GM18861 (cell line): Measurements from ENCODE around the gene FGD5.

Experiments used
- ATAC-seq: cut with Tn5 transposase; IDR thresholded peaks from one replicate; pipeline ENCODE4 v1.9.1; 2021; ENCODE audit not compliant: unreplicated experiment

The FGD5 gene

DNA sequence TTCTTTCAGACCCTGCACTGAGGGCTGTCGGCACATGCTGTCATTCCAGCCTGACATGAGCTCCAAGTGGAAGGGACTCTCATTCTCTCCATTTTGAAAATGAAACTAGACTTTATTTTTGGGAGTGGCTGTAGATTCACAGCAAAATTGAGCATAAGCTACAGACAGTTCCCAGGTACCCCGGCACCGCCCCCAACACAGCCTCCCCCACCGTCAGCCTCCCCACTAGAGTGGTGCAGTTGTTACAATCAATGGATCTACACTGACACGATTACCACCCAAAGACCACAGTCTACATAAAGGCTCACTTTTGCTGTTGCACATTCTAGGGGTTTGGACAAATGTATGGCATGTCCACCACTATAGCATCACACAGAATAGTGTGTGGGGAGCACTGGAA, 29.5 kb upstream of the FGD5 start:
- ATAC-seq = no peak

DNA sequence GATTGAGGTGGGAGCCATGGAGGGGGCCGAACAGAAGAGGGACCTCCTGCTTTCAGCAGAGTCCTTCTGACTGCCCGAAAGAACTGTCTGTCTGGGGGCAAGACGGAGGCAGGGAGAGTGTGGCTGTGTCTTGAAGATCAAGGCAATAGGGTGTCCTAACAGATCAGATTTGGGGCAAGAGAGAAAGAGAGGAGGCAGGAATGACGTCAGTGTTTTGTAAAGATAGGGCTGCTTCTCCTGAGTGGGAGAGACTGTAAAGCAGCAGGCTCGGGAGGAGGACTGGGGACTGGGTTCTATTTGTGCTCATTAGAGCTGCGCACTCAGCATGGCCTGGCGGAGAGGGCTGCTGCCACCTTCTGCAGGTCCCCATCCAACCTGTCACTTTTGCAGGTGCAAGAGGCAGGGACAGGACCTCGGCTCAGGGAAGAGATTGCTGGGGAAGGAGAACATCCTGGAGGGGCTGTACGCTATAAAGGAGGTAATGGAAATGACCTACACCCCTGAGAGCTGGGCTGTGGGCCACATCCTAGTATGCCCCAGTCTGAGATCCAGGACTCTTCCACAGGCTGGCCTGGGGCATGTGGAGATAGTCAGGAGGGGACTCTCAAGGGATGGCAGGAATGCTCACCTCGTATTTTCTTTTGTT, 29.0 kb upstream of the FGD5 start:
- ATAC-seq = no peak

DNA sequence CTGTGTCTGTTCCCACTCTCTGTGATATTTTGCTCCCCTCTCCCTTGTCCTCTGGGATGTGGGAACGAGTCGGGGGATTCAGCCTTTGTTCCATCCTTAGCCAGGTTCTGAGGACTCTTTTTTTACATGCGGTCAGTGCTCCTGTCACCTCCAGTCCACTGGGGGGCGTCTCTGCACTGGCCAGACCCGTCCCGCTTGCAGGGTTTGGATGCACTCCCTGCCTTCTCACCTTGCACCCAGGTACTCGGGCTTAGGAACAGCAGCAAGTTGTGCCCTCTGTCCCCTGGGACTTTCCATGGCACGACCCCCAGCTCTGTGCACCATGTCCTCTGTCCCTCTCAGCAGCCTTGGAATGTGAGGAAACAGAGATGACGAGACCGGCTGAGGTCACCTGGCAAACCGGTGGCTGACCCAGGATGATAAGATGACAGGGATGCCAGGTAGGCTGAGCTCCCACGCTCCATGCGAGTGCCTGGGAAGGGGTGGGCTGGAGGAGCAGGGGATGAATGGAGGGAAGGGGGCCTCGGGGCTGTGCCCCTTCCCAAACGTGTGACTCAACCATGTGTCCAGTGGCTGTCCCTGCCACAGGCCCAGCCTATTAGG, 27.3 kb upstream of the FGD5 start:
- no peak for ATAC-seq

DNA sequence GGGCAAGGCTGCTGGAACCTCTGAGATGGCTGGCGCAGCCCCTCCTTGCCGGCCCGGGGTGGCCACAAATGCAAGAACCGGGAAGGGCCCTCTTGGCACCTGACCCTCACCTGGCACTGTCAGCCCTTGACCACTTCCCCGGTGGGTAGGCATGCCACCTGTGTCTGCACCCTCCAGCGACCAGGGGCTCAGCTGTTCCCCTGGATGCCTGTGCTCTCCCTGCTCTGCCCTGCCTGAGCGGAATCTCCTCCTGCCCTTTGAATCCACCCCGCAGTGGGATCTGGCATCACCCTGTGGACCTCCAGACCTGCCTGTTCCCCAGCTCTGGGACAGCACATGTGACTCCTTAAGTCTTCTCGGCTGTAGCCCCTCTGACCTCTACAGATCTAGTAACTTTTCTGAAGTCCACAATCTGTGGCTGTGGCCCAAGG, 26.1 kb upstream of the FGD5 start:
- ATAC-seq = no peak

DNA sequence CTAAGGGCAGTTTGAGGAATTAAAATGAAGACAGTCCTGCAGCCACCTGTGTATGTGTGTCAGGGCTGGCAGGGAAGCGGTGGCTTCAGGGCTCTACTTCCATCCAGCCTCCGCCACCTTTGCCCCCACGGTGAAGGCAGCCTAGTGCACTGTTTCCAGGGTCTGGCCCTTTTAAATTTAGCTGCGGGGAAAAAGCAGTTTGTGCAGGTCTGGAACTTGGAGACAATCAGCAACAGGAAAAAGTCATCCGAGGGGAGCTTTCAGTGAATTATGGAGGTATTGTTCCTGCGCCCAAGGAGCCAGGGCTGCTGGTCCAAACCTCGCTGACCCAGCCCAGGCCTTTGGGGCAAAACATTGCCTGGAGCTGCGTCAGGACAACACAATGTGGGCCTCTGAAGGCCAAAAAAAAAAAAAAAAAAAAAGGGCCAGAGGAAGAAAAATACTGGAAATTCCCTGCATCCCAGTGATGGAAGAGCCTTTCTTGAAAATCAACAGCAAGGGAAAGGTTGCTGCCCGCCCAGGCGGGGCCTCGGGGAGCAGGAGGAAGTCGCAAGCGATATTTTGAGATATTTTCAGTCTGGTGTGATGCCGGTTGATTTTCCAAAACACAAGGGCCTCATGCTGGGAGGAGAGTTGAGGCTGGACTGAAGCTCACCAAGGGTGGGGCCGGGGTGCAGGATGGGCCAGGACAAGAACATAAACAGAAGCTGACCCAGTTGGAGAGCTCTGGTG, 25.5 kb upstream of the FGD5 start:
- ATAC-seq = no peak

DNA sequence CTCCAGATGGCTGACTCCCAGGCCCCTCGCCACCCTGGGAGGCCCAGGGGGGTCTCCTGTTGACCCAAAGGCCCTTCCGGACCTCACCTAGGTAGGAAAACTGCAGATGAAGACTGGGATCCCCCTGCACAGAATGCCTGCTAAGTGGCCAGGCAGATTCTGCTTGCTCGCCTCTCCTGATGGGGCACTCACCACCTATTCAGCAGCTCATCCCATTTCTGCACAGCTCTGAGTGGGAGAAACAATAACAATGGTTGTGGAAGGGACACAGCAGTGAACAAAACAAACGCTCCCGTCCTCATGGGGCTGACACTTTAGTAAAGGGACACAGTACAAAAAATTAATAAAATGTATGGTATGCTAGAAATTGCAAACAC, 24.9 kb upstream of the FGD5 start:
- no peak for ATAC-seq

DNA sequence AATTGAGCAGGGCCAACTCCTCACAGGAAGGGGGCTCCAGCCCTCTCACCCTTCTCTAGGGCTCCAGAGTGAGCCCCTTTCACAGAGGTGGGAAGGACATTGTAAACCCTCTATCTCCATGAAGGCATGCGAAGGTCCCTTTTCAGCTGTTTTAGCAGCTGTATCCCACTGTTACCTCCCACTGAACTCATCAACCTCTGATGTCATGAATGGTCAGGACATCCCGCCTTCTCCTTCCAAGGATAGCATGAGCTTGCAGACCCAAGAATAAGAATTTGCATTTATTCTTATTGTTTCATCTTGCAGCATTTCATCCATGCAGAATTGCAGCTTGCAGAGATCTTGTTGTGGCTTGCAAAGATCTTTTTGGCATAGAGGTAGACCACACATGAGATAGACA, 24.3 kb upstream of the FGD5 start:
- no peak for ATAC-seq

DNA sequence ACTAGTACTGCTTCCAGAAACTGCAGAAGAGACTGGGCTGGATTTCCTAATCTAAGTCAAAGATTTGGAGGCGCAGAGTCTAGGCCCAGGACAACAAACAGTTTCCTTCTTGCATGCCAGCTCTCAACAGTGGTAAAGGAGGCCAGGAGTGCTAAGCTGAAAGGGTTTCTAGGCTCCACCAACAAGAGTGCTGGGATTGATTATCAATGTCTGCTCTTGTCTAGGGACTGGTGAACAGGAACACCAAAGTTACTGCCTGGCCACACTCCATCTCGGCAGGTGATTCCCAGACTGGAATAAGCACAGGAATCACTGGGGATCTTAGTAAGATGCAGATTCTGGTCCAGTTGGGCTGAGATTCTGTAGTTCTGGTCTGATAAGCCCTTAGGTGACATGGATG, 22.8 kb upstream of the FGD5 start:
- no peak for ATAC-seq

DNA sequence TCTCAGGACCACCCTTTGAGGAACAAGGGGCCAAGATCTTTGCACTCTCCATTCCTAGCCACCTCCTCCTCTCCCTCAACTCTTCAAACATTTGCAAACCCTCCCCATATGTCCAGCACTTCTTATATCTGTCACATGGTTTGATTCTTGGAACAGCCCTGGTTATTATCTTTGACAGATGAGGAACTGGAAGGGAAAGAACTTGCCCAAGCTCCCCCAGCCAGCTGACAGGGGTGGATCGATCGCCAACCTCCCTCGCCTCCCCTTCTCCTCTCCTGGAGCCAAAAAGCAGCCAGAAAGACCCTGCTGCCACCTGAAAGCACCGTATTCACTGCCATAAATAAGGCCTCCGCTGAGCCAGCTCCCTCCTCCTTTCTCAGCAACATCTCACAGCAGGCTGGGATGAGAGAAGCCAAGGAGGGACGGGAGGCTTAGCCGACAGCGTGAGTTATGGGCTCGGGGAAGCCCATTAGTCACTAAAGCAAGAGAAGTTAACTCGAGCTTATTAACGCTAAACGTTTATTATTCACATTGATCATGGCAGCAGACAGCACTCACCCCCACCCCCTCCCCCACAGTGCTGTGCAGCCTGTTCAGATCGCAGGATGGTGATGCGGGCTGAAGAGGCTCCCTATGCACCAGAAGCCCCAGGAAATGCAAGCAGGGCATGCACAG, 22.2 kb upstream of the FGD5 start:
- ATAC-seq = no peak

DNA sequence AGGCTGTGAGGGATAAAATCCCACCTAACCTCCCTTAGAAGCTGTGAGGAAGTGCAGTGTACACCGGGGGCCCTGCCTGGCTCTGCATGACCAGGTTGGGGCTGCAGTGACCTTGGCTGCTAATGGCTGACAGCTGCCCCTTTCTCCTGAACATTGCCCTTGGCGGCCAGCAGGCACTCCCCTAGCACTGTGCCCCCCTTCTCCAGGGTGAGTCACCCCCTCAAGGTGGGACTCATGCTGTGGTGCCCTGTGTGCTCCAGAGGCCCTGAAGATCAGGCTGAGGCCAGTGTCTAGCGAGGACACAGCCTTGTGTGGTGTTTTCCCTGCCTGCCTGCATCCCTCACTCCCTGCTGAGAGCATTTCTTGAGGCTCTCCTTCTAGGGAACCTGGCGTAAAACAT, 21.0 kb upstream of the FGD5 start:
- ATAC-seq = no peak

DNA sequence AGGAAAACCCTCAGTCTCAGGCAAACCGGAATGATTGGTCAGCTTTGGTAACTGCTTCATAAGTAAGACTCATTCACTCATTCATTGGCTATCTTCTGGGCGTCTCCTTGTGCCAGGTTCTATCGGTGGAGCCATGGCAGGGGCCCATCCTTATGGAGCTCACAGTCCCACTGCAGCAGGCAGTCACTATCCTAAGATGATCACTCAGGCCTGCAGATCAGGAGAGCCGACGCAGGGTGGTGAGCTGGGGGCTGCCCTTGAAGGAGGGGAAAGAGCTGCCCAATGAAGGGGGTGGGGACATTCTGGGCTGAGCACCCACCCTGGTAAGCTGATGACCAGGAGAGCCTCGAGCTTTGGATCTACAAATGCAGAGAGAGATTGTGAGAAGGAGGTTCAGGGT, 20.5 kb upstream of the FGD5 start:
- ATAC-seq = no peak

DNA sequence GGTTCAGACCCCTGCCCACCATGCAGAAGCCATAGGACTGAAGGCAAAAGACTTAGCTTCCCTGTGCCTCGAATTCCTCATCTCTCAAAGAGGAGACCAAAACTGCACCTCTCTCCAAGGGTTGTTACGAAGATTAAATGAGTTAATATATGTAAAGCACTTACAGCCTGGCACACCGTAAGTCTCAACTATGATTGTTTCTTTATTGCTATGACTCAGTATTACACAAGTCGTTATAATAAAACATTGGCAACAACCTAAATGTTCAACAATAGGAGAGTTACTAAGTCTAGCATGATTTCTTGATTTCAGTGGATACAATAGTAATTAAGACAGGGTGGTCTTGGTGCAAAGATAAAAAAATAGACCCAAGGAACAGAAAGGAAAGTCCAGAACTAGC, 19.6 kb upstream of the FGD5 start:
- ATAC-seq = no peak

DNA sequence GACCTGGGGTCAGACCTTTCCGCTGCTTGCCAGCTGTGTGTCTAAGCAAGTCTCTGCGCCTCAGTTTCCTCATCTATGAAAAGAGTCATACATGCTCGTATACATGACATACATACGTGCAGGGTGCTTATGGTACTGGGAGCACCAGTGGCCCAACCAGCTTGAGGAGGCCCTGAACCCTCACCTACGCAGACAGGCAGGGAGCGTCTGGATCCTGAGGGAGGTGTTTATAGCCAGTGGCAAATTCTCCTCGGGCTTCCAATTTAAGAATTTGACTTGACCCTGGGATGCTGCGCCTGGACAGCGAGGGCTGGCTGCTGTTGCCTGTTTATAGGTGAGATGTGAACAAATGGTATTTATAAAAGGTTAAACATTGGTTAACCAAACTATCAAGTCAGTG, 17.7 kb upstream of the FGD5 start:
- no peak for ATAC-seq

DNA sequence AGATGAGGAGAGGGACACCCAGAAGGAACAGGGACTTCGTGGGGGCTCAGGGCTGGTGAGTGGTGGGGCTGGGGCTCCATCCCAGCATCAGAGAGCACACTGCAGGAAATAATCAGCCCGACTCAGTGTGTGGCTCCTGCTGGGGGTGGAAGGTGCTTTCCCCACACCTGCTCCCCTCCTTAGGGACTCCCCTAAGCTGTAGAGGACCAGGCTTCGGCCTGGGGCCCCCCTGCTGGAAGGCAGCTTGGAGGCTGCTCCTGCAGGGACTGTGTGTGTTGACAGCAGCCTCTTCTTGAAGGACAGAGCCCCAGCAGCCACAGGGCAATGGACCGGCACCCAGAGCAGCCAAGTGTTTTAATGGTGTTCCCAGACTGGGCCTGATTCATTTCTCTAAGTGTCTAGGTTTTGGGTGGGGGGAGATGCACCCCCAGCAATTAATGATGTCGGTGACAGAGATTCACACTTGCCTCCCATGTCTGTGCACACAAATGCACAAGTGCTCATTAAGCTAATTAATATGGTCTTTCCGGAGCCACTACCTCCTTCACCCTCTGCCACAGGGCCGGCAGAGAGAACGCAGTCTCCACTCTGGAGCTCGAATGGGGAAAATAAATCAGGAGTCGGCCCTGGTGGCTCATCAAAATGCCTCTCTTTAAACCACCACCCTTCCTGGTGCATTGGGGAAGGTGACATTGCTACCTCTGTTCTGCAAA, 16.9 kb upstream of the FGD5 start:
- no peak for ATAC-seq

DNA sequence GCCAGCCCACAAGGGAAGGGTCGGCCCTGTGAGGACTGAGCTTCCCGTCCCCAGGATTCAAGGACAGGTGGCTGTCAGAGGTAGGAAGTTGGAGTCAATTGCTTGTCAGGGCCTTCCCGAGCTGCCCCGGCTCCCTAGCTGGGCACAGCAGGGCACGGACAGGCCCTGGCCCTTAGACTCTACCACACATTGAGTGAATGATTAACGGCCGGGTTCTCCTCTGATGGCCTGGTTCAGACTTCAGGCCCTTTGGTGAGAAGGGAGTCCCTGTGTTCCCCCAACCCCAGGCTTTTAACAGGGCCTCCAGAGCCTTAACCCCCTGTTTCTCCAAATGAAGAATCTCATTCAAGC, 16.4 kb upstream of the FGD5 start:
- ATAC-seq = no peak

DNA sequence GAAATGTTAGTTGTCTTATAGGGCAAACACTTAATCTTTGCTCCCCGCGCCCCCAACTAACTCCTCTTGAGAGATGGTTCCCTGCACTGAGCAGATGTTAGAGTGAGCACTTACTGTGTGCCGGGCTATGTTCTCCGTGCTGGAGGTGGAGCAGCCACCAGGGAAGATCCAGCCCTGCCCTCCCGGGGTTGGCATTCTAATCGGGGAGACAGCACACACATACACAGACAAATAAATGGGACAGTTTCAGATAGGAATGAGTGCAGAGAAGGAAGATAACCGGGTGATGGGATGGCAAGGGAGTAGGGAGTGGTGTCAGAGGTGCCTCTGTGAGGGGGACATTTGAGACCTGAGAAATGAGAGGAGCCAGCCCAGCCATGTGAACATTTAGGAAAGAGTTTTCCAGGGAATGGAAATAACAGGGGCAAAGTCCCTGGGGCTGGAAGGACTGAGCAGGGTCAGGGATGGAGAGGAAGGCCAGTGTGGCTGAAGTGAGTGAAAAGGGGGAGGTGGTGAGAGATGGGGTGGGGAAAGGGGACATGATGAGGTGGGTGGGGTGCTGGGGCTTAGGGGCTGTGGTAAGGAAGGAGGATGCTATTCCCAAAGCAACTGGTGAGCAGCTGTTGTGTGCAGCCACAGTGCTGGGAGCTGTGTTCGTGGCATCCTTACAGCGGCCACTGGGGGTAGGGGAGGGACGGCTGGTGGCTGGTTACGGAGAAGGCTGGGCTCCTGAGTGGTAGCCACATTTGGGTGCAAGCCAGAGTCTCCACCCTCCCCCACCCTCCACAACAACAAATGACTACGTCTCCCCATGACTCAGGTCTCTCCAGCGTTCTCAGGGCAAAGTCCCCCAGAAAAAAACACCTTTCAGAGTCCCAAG, 15.4 kb upstream of the FGD5 start:
- no peak for ATAC-seq

DNA sequence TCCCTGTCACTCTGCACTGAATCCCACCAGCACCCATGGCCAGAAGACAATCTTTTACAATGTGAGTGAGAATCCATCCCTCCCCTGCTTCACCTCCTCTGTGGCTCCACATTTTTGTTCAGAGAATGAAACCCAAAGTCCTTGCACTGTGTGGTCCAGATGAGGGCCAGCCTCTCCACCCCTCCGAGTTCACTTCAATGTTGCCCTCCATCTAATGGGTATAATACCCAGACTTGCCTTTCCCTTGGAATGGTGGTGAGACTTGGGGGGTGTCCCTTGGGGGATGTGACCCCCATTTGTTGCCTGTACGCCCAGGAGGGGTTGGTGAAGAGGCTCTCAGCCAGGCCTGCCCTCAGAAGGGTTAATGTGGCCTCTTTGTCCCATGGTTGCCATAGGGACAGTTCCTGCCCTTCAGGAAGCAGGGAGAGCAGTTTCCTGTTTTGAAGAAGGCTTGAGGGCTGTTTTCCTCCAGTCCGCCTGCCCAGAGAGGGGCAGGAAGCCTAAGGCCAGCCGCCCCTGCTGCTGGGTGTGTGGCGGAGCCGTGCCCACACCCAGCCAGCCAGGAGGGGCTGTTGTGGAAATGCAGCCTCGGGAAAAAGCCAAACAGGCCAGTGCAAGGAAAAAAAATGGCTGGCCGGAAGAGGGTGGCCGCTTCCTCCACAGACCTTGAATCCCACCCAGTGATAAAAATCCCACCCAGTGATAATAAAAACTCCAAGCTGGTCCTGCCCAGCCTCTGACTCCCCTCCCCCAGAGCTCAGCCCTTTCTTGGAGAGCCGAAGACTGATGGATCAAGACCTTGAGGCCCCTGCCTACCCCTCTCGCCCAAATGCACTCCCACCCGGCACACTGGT, 14.6 kb upstream of the FGD5 start:
- no peak for ATAC-seq

DNA sequence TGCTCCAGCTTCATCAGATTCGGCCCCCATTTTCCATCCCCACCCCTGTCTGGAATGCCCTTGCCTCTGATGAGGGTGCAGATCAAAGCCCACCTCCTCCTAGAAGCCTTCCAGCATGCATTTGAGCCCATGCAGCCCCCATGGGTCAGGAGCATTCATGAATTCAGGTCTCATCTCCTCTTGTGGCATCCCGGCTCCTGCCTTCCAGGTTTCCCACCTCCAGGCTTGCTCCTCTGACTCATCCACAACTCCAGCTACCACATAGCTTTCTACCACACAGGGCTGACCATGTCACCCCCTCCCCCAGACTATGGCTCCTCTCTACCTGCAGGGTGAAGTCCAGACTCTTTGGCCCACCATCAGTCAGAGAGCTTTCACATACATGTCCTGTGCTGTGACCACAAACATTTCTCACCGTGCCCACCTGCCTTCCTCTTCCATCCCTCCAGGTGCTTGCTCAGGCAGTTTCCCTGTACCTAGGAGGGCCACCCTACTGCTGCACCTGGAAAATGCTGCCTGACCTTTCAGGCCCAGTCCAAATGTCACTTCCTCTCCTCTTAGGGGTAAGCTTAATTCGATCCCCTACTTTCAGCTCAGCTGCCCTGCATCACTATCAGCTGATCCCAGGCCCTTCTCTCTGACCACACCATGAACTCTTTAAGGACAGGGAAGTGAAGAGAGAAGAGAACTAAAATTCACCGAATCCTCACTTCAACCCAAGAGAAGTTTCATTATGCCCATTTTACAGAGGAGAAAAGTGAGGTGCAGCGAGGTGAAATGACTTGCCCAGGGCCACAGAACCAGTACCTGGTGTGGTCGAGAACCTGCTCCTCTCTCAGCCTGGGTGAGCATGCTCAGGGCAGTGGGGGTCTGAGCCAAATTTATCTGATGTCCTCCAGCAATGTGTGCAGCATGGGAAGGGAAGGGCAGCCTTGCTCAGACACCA, 13.7 kb upstream of the FGD5 start:
- no peak for ATAC-seq
